Jurkat, Clone E6-1 (cell line): ENCODE results near the gene GDF3.
"Not testable (repeated sequence)": the region's sequence is repeated elsewhere in the genome, so short reads cannot be mapped to it uniquely, and the experiment has no call there.

Experiments
- DNase-seq: peaks from one replicate; pipeline ENCODE4 v3.0.0-alpha.2; 2011; ENCODE audit warnings: low read depth, low spot score
- H3K4me3 ChIP-seq: 2 replicates; pipeline ENCODE4 v1.5.1; 2011; ENCODE audit warnings: mild to moderate bottlenecking, low read length, control low read depth, moderate library complexity

GDF3 gene

DNA sequence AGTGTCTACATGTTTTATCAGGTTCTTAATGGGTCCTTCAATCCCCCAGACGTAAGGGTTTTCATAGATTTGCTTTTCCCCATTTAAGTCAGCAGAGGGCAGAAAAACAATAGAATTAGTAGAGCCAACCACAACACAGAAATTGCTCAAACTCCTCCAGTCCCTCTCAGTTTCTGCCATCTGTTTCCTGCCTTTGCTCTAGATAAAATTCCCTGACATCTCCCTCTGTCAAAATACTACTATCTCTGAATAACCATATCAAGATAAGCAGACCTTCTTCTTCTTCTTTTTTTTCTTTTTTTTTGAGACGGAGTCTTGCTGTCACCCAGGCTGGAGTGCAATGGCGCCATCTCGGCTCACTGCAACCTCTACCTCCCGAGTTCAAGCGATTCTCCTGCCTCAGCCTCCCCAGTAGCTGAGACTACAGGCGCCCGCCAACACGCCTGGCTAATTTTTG, 18.1 kb downstream of the GDF3 start:
- peak overlapping the region; percentile 15; the same call in 1 of the 2 replicates for H3K4me3 ChIP-seq
- peak; percentile 96 for DNase-seq

DNA sequence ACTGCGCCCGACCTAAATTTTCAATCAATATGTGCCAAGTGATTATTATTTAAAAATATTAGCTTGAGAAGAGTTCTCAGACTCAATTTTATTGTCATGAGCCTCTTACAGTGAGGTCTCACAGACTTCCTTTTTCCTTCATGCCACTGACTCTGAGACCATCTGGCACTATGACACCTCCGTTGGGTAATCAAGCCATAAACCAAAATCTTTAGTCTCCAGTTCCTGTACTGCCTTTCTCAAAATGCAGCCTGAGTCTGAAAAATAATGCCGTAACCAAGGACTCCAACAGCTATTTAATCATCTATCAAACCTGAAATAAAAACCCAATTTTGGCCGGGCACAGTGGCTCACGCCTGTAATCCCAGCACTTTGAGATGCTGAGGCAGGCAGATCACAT, 20.1 kb downstream of the GDF3 start:
- DNase-seq, result peak; percentile 32

GRCh38 chr12:7668171-7668570, 27.4 kb downstream of the GDF3 start:
- DNase-seq, result no peak
- no peak overlapping the region for H3K4me3 ChIP-seq

More for the DNA sequence above, 20.1 kb downstream of the GDF3 start:
- not testable (repeated sequence) for H3K4me3 ChIP-seq

GRCh38 chr12:7667125-7667524, 28.4 kb downstream of the GDF3 start:
- DNase-seq, result peak; percentile 36
- H3K4me3 ChIP-seq, result no peak overlapping the region

- DNase-seq, result no peak
- H3K4me3 ChIP-seq, result no peak overlapping the region
Observed at GRCh38 chr12:7666595-7666994, 29.0 kb downstream of the GDF3 start.

- no peak for DNase-seq
- no peak overlapping the region for H3K4me3 ChIP-seq
Observed at GRCh38 chr12:7661741-7662140, 33.8 kb downstream of the GDF3 start.

GRCh38 chr12:7656121-7656520, 39.5 kb downstream of the GDF3 start:
- DNase-seq, result no peak

DNA sequence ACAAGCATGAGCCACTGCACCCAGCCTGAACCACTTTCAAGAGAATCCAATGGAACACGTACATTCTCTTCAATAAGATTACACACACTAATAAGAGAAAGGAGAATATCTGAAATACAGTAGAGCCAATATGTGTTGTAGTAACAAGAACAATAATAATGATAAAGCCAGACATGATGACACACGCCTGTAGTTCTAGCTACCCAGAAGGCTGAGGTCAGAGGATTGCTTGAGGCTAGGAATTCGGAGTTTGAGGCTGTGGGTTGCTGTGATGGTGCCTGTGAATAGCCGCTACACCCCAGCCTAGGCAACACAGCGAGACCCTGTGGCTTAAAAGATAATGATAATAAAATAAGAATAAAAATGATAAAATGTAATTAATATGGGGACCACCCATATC, 45.5 kb downstream of the GDF3 start:
- no peak overlapping the region for H3K4me3 ChIP-seq
- no peak for DNase-seq

More at GRCh38 chr12:7656121-7656520, 39.5 kb downstream of the GDF3 start:
- H3K4me3 ChIP-seq, result no peak overlapping the region

DNA sequence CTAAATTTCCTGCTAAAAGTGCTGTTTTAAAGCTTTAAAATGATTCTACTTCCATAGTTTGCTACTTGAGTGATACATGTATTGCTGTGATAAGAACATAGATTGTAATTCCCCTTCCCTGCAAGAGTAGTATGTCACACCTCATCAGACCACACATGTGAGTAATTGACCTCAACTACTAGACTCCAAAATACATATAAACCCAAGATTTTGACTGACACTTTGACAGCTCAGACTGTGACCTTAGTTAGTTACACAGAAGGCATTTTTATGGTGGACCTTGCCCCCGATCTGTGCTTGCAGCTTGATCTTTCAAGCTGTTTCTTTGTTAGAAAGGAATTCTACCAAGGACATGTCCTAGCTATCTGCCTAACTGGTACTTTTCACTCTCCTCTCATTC, 48.5 kb downstream of the GDF3 start:
- no peak overlapping the region for H3K4me3 ChIP-seq
- no peak for DNase-seq

DNA sequence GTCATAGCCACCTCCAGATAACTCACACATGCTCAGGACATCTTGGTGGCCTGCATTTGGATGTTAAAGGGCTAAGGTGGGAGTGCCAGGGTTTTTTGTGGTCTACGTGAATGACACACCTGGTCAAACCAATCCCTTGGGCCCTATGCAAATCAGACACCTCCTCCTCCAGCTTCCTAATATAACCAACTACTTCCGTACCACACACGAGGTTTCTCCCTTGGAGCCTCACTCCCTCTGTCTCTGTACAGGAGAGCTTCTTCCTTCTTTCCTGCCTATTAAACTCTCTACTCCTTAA, 49.4 kb downstream of the GDF3 start:
- DNase-seq, result no peak
- H3K4me3 ChIP-seq, result no peak overlapping the region

- no peak overlapping the region for H3K4me3 ChIP-seq
- peak; percentile 35 for DNase-seq
Observed at GRCh38 chr12:7645395-7646177, 50.0 kb downstream of the GDF3 start.

- DNase-seq, result peak; percentile 35
- no peak overlapping the region for H3K4me3 ChIP-seq
Observed at GRCh38 chr12:7642876-7643309, 52.7 kb downstream of the GDF3 start.

- H3K4me3 ChIP-seq, result no peak overlapping the region
- DNase-seq, result no peak
Observed at GRCh38 chr12:7642287-7642686, 53.3 kb downstream of the GDF3 start.

- H3K4me3 ChIP-seq, result peak overlapping the region; percentile 18
- peak; percentile 98 for DNase-seq
Observed at GRCh38 chr12:7640123-7640995, 55.2 kb downstream of the GDF3 start.
